Psoas muscle (tissue), 8 donors: ENCODE data around the gene PTPRF. TPM values are rescaled to one million over a fixed set of nuclear protein-coding genes. Genes with fewer than 3 reads are reported as not detected.
"Not testable (repeated sequence)": the region's sequence is repeated elsewhere in the genome, so short reads cannot be mapped to it uniquely, and the experiment has no call there.

Source experiments
- ATAC-seq, 4 donors: fragments of 200-7000 bp; cut with Tn5 transposase; one replicate each; pipeline ENCODE4 v1.9.1; 2020; ENCODE audit warnings: moderate library complexity in 3 of 4, mild to moderate bottlenecking in 2 of 4
- DNase-seq, 2 donors: peaks; one replicate each; pipeline ENCODE4 v3.0.0-alpha.2; 2020
- H3K27ac ChIP-seq: fragments of 200-600 bp; one replicate; pipeline ENCODE4 v1.8.0; 2022
- H3K27me3 ChIP-seq, 3 donors: fragments of 200-600 bp in 1 of 3; one replicate each; pipeline versions ENCODE4 v1.6.1 to v1.8.0; 2013 to 2022; ENCODE audit warnings: low read length in 2 of 3, mild to moderate bottlenecking in 2 of 3, moderate library complexity in 1 of 3; ENCODE audit not compliant: insufficient read depth in 3 of 3
- H3K36me3 ChIP-seq, 2 donors: fragments of 200-600 bp in 1 of 2; one replicate each; pipeline versions ENCODE4 v1.6.1 to v1.8.0; 2013 to 2022; ENCODE audit warnings: low read depth in 1 of 2, mild to moderate bottlenecking in 1 of 2, moderate library complexity in 1 of 2; ENCODE audit not compliant: insufficient read depth in 1 of 2
- H3K4me1 ChIP-seq: fragments of 200-600 bp; one replicate; pipeline ENCODE4 v1.8.0; 2022
- H3K4me3 ChIP-seq: fragments of 200-600 bp; one replicate; pipeline ENCODE4 v1.8.0; 2022; ENCODE audit warnings: mild to moderate bottlenecking
- H3K9me3 ChIP-seq: fragments of 200-600 bp; one replicate; pipeline ENCODE4 v1.8.0; 2022
- WGBS, 3 donors: extraction: QIAGEN DNeasy Blood & Tissue Kit; methylation state at CpG; one replicate each; pipeline versions ENCODE4 v1.1.6 to v1.1.7; 2013; 5-methylcytosine and 5-hydroxymethylcytosine counted together
- intact Hi-C, 2 donors: fragments of 100-400 bp; cut with DNase I; formaldehyde crosslinking; loops; one replicate each; pipeline versions ENCODE4 v1.11.0 to v1.14.2; 2022
- polyA plus RNA-seq, 3 donors: library from polyadenylated mRNA; stranded (reverse); fragments of 200-250 nt; gene quantifications; one replicate each; pipeline ENCODE4 v1.2.3, GENCODE V29; 2013
- total RNA-seq, 4 donors: library from RNA; stranded (reverse); fragmentation: NEBNext Ultra II Directional in 2 of 4; extraction: Animal tissue kit (Norgen Biotek cat#: 25700) in 2 of 4; gene quantifications; one replicate each; pipeline versions ENCODE4 v1.2.1 to v1.2.4, GENCODE V29; 2021 to 2023
- TF ChIP-seq, protein P1 (sequence below): fragments of 200-600 bp; IDR thresholded peaks from one replicate; pipeline ENCODE4 v1.8.0; 2022; ENCODE audit warnings: antibody characterized with exemption
- donor health status: healthy with polysubstance abuse.
- donor health status: DM: no; HTN: no; CAD: no; lungs with moderate emphysema.
- donor health status: Bipolar disorder and iron deficiency.
- donor health status: healthy.
- donor health status: DM: yes; HTN: yes; CAD: no.
- donor health status: DM: no; HTN: no; CAD: no.
- donor health status: DM: no; HTN: no; CAD: no.
- donor health status: DM: yes; HTN: yes; CAD: no.

PTPRF gene
- total and polyA plus RNA-seq, 7 donors: 0.65 to 8.9 (median 1.9) TPM

DNA sequence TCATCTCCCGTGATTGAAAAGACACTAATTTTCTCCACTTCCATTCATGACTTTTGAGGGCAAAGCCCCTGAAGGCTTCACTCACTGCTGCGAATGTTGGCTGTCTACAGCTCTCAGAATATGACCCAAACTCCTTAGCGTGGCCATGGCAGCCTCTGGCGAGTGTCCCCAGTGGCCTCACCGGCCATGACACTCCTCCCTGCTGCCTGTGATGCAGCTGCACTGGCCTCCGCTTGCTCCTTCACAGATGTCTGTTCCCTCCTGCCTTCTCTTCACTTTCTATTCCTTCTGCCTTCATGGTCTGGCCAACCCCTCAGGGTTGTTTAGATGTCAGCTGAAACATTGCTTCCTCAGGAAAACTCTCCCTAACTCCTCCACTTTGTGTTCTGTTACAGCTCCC is 30.8 kb upstream of the PTPRF start:
- no peaks in the 10 kb centered on the region for H3K9me3 ChIP-seq
- H3K4me3 ChIP-seq: no peak overlapping the region
- no peak overlapping the region for H3K27ac ChIP-seq
- no peaks in the 10 kb centered on the region for H3K4me1 ChIP-seq
- no peaks in the 10 kb centered on the region for H3K27me3 ChIP-seq
- no peaks in the 10 kb centered on the region for H3K36me3 ChIP-seq
- no peak for ATAC-seq
- DNase-seq: no peak
- intact Hi-C loops: no loop called here
- TF ChIP-seq, protein P1, sequence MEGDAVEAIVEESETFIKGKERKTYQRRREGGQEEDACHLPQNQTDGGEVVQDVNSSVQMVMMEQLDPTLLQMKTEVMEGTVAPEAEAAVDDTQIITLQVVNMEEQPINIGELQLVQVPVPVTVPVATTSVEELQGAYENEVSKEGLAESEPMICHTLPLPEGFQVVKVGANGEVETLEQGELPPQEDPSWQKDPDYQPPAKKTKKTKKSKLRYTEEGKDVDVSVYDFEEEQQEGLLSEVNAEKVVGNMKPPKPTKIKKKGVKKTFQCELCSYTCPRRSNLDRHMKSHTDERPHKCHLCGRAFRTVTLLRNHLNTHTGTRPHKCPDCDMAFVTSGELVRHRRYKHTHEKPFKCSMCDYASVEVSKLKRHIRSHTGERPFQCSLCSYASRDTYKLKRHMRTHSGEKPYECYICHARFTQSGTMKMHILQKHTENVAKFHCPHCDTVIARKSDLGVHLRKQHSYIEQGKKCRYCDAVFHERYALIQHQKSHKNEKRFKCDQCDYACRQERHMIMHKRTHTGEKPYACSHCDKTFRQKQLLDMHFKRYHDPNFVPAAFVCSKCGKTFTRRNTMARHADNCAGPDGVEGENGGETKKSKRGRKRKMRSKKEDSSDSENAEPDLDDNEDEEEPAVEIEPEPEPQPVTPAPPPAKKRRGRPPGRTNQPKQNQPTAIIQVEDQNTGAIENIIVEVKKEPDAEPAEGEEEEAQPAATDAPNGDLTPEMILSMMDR: no peak
- 48 to 51% (median 51%) methylated on average over 6 of the region's 6 CpGs for WGBS, 3 donors

DNA sequence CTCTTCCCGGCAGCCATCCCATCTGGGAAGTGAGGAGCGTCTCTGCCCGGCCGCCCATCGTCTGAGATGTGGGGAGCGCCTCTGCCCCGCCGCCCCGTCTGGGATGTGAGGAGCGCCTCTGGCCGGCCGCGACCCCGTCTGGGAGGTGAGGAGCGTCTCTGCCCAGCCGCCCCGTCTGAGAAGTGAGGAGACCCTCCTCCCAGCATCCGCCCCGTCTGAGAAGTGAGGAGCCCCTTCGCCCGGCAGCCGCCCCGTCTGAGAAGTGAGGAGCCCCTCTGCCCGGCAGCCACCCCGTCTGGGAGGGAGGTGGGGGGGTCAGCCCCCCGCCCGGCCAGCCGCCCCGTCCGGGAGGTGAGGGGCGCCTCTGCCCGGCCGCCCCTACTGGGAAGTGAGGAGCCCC is 28.9 kb upstream of the PTPRF start:
- intact Hi-C loops, H3K4me1 ChIP-seq, H3K9me3 ChIP-seq, DNase-seq, H3K4me3 ChIP-seq, H3K27ac ChIP-seq, H3K27me3 ChIP-seq, ATAC-seq, H3K36me3 ChIP-seq: not testable (repeated sequence)
- 93 to 100% (median 96%) methylated on average over 3 to 17 of the region's 33 CpGs for WGBS, 3 donors

DNA sequence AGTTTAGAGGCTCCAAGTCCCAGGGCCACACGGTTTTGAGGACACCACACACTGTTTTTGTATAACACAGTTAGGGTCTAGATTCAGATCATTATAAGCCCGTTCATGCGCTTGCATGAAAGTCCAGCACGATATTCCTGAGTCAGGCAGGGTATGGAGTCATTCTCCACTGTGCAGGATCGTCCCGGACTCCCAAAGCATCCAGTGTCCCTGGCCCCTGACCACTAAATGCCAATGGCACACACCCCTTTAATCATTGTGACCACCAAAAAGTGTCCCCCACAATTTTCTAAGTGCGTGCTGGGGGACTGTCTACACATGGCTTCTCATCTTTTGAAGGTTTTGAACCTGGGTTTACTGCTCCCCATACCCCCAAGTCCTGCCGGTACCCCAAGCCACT is 27.1 kb upstream of the PTPRF start:
- H3K4me1 ChIP-seq: no peaks in the 10 kb centered on the region
- H3K27ac ChIP-seq: no peak overlapping the region
- ATAC-seq: no peak
- TF ChIP-seq, protein P1: no peak
- intact Hi-C loops: no loop called here
- no peak for DNase-seq
- H3K36me3 ChIP-seq: no peaks in the 10 kb centered on the region
- H3K9me3 ChIP-seq: no peaks in the 10 kb centered on the region
- 87 to 94% (median 89%) methylated on average over 8 of the region's 8 CpGs for WGBS, 3 donors
- no peak overlapping the region for H3K4me3 ChIP-seq
- no peaks in the 10 kb centered on the region for H3K27me3 ChIP-seq

DNA sequence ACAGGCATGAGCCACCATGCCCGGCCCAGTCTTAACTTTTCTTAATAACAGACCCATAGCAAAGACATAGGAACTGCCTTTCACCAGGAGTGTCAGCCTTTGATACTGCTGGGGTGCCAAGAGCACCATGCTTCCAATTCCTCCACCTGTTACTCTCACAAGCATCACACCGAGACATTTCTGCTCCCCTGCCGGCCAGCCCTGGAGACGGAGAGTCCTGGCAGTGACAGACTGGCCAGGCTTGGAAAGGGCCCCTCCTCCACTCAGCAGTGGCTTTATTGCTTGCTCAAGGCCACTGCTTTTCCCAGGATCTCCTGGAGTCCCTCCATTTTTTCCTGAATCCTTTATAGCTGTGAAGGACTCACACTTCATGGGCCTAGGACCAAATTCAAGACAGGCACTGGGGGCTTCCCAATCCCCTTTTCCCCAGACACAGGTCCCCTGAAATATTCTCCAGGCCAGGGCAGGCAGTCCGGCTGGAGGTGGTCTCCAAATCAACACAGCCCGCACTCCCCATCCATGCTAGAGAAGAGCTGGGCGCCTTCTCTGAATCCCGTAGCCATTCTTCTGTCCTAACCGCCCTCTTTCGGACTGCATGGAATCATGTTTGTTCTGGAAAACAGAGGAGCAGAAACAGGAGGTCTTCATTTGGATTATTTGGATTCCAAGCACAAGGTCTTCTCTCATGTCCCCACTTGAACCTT is 25.5 kb upstream of the PTPRF start:
- no peak overlapping the region for H3K4me3 ChIP-seq
- intact Hi-C loops: no loop called here
- no peaks in the 10 kb centered on the region for H3K9me3 ChIP-seq
- H3K27ac ChIP-seq: no peak overlapping the region
- DNase-seq: no peak
- H3K27me3 ChIP-seq: no peaks in the 10 kb centered on the region
- no peaks in the 10 kb centered on the region for H3K4me1 ChIP-seq
- H3K36me3 ChIP-seq: no peaks in the 10 kb centered on the region
- TF ChIP-seq, protein P1: no peak
- no peak for ATAC-seq
- WGBS, 3 donors: 67 to 76% (median 70%) methylated on average over 10 of the region's 10 CpGs

DNA sequence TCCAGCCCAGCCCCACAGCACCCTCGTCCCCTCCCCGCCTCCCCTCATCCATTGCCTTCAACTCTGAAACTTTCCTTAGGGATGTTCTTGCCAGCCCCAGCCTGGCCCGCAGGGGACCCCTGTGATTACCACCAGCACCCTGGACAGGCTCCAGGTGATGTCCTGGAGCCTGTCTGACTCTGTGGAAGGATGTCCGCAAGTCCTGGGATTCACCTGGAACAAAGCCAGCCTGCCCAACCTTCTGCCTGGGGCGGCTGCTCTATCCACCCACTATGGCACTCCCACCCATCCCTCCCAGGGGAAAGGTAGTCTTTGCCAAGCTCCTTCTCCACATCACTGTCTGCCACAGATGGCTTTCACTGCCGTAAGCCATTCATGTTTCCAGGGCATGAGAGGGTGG is 24.4 kb upstream of the PTPRF start:
- WGBS, 3 donors: 63 to 84% (median 68%) methylated on average over 6 of the region's 6 CpGs
- no peaks in the 10 kb centered on the region for H3K9me3 ChIP-seq
- no peak overlapping the region for H3K4me3 ChIP-seq
- H3K27me3 ChIP-seq: no peaks in the 10 kb centered on the region
- intact Hi-C loops: no loop called here
- no peak for ATAC-seq
- no peaks in the 10 kb centered on the region for H3K4me1 ChIP-seq
- no peak overlapping the region for H3K27ac ChIP-seq
- DNase-seq: no peak
- H3K36me3 ChIP-seq: no peaks in the 10 kb centered on the region
- TF ChIP-seq, protein P1: no peak
